CD8-positive, alpha-beta memory T cell (primary cell): ENCODE results near the gene MBOAT2. TPM values are rescaled to one million over a fixed set of nuclear protein-coding genes. Genes with fewer than 3 reads are reported as not detected.
A peak's percentile ranks its signal among the peaks of the same experiment; 100 is the strongest.

Source experiments
- CTCF ChIA-PET: fragments of 350-600 bp; sonication (Branson Sonifier 250); formaldehyde crosslinking; loops from one replicate; lab custom pipeline; 2021; ENCODE audit warnings: antibody characterized with exemption; lab: Charles Lee
- POLR2A ChIA-PET: fragments of 350-600 bp; sonication (Branson Sonifier 250); formaldehyde crosslinking; loops from one replicate; lab custom pipeline; 2021; ENCODE audit warnings: antibody characterized with exemption; lab: Charles Lee
- DNase-seq, 5 donors: peaks; one replicate each; pipeline versions ENCODE4 v3.0.0 to v3.0.0-alpha.2; 2020 to 2022; ENCODE audit warnings: mixed read lengths in 1 of 5
- H3K27ac ChIP-seq: one replicate; pipeline ENCODE4 v1.7.0; 2013; ENCODE audit warnings: low read depth, mild to moderate bottlenecking, low read length, moderate library complexity
- H3K27me3 ChIP-seq: 2 replicates; pipeline ENCODE4 v1.7.0; 2013; ENCODE audit warnings: low read length, mild to moderate bottlenecking; ENCODE audit not compliant: insufficient read depth, poor library complexity, severe bottlenecking
- H3K36me3 ChIP-seq: 2 replicates; pipeline ENCODE4 v1.7.0; 2013; ENCODE audit warnings: mild to moderate bottlenecking, low read length, moderate library complexity; ENCODE audit not compliant: insufficient read depth
- H3K4me1 ChIP-seq: 2 replicates; pipeline ENCODE4 v1.7.0; 2013; ENCODE audit warnings: mild to moderate bottlenecking, low read length, moderate library complexity; ENCODE audit not compliant: insufficient read depth
- H3K4me3 ChIP-seq: 2 replicates; pipeline ENCODE4 v1.7.0; 2013; ENCODE audit warnings: mild to moderate bottlenecking, low read length
- H3K9me3 ChIP-seq: 2 replicates; pipeline ENCODE4 v1.7.0; 2013; ENCODE audit warnings: mild to moderate bottlenecking, low read length
- H3K27ac Mint-ChIP-seq, 8 donors: one replicate each; pipeline ENCODE4 v1.8.0; 2020 to 2021; ENCODE audit warnings: mixed read lengths in 8 of 8, mild to moderate bottlenecking in 6 of 8, inconsistent platforms in 3 of 8, moderate library complexity in 3 of 8
- H3K27me3 Mint-ChIP-seq, 2 donors: one replicate each; pipeline ENCODE4 v1.8.0; 2020 to 2021; ENCODE audit warnings: mixed read lengths in 2 of 2, mild to moderate bottlenecking in 1 of 2, moderate library complexity in 1 of 2
- H3K36me3 Mint-ChIP-seq, 3 donors: one replicate each; pipeline ENCODE4 v1.8.0; 2020 to 2021; ENCODE audit warnings: mixed read lengths in 3 of 3, inconsistent platforms in 1 of 3, mild to moderate bottlenecking in 1 of 3
- H3K4me1 Mint-ChIP-seq, 3 donors: one replicate each; pipeline ENCODE4 v1.8.0; 2020 to 2021; ENCODE audit warnings: mixed read lengths in 3 of 3, inconsistent platforms in 1 of 3, mild to moderate bottlenecking in 1 of 3
- H3K4me3 Mint-ChIP-seq, 7 donors: one replicate each; pipeline ENCODE4 v1.8.0; 2020 to 2021; ENCODE audit warnings: mixed read lengths in 7 of 7, mild to moderate bottlenecking in 6 of 7, moderate library complexity in 4 of 7, inconsistent platforms in 2 of 7
- H3K9me3 Mint-ChIP-seq, 5 donors: one replicate each; pipeline ENCODE4 v1.8.0; 2020 to 2022; ENCODE audit warnings: mixed read lengths in 5 of 5, mild to moderate bottlenecking in 3 of 5, moderate library complexity in 2 of 5, inconsistent platforms in 1 of 5
- polyA plus RNA-seq: library from polyadenylated mRNA; unstranded; fragments of 300-500 nt; fragmentation: Illumina TruSeq; gene quantifications from one replicate; pipeline ENCODE4 v1.2.3, GENCODE V29; 2021
- total RNA-seq, 2 experiments: library from RNA; stranded (reverse); gene quantifications; one replicate each; pipeline ENCODE4 v1.2.3, GENCODE V29; 2021

The MBOAT2 gene
- total and polyA plus RNA-seq, 3 experiments from 2014 or later = 0.62 to 3.3 (median 3.2) TPM

DNA sequence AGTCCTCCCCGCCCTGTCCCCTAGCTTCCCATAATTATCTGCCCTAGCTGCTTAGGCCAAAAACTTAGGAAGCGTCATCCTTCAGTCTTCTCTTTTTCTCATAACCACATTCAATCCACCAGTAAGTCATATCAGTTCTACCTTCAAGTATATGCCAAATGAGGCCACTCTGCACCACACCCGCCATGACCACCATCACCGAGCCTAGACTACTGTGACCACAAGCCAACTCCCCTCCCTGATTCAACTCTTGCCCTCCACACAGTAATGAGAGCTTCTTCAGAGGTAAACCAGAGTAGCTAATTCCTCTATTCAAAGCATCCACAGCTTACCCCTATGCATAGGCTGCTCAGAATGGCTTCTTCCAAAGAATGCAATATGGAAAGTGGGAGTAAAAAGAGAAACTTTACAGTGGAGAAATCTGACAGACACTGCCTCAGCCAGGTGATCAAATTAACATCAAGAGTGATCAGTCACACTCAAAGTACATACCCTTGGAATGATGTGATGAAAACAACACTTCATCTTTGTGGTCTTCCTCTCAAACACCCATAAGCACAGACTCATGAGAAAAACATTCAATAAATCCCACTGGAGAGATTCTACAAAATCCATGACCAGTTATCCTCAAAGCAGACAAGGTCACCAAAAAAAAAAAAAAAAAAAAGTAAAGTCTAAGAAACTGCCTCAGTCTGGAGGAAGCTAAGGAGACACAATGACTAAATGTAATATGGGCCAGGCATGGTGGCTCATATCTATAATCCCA lies 17.7 kb downstream of the MBOAT2 start:
- Histone ChIP-seq H3K36me3 (no peaks in the 10 kb centered on the region), H3K27me3 (no peaks in the 10 kb centered on the region), H3K27ac (peak overlapping the region; percentile 33), H3K4me1 (no peaks in the 10 kb centered on the region), H3K9me3 (no peaks in the 10 kb centered on the region), H3K4me3 (no peak overlapping the region)
- ChIA-PET POLR2A (no interaction called here), CTCF (no interaction called here)
- Mint-ChIP-seq H3K9me3 (no peaks in the 10 kb centered on the region), H3K27ac (no peak overlapping the region), H3K4me3 (no peak overlapping the region), H3K27me3 (peaks cover 0 to 4% of the 10 kb centered on the region in 2 donors), H3K4me1 (no peaks in the 10 kb centered on the region), H3K36me3 (no peaks in the 10 kb centered on the region)
- DNase-seq = no peak

DNA sequence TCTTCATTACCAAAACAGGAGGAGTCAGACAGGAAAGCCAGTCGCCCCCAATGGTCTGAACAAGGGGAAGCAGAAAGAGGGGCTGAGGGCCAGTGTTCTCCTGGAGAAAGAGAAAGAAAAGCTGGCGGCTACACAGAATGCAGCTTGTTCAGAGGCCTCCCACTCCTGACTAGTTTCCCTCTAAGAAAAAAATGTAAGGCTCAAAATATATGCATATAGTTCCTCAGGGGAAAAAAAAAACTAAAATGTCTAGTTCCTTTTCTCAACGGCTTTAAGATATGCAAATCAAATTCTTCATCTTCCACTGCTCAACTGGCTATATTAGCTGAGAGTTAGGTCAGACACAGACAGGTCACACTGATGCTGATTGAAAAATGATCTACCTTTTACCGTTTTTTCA lies 18.6 kb downstream of the MBOAT2 start:
- Histone ChIP-seq H3K36me3 (no peaks in the 10 kb centered on the region), H3K4me3 (no peak overlapping the region), H3K9me3 (no peaks in the 10 kb centered on the region), H3K27me3 (no peaks in the 10 kb centered on the region), H3K4me1 (no peaks in the 10 kb centered on the region), H3K27ac (peak overlapping the region; percentile 33)
- no peak for DNase-seq
- H3K27ac Mint-ChIP-seq = no peak overlapping the region
- ChIA-PET CTCF (no interaction called here), POLR2A (no interaction called here)
- no peaks in the 10 kb centered on the region for H3K4me1 Mint-ChIP-seq
- H3K4me3 Mint-ChIP-seq = no peak overlapping the region
- H3K9me3 Mint-ChIP-seq = no peaks in the 10 kb centered on the region
- H3K36me3 Mint-ChIP-seq = no peaks in the 10 kb centered on the region
- peaks cover 4 to 5% of the 10 kb centered on the region in 2 donors for H3K27me3 Mint-ChIP-seq

DNA sequence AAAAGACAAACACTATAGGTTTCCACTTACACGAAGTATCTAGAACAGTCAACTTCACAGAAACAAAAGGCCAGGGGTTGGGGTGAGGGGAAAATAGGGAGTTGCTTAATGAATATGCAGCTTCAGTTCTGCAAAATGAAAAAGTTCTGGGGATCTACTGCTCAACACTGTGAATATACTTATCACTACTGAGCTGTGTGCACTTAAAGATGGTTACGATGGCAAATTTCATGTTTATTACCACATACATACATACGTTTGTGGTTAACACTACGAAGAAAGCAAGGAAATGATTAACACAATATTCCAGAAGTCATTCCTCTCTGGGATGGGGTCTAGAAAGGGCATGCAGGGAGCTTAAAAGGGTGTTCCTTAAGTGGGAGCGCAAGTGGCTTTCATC lies 19.3 kb downstream of the MBOAT2 start:
- DNase-seq = no peak
- Histone ChIP-seq H3K4me1 (no peaks in the 10 kb centered on the region), H3K4me3 (no peak overlapping the region), H3K9me3 (no peaks in the 10 kb centered on the region), H3K27me3 (no peaks in the 10 kb centered on the region), H3K27ac (peak overlapping the region; percentile 28), H3K36me3 (no peaks in the 10 kb centered on the region)
- H3K27me3 Mint-ChIP-seq = peaks cover 4 to 5% of the 10 kb centered on the region in 2 donors
- POLR2A ChIA-PET = no interaction called here
- no peak overlapping the region for H3K4me3 Mint-ChIP-seq
- CTCF ChIA-PET = no interaction called here
- H3K4me1 Mint-ChIP-seq = no peaks in the 10 kb centered on the region
- H3K9me3 Mint-ChIP-seq = no peaks in the 10 kb centered on the region
- H3K36me3 Mint-ChIP-seq = no peaks in the 10 kb centered on the region
- peak overlapping the region in 1 of 8 donors; percentile 8 for H3K27ac Mint-ChIP-seq

DNA sequence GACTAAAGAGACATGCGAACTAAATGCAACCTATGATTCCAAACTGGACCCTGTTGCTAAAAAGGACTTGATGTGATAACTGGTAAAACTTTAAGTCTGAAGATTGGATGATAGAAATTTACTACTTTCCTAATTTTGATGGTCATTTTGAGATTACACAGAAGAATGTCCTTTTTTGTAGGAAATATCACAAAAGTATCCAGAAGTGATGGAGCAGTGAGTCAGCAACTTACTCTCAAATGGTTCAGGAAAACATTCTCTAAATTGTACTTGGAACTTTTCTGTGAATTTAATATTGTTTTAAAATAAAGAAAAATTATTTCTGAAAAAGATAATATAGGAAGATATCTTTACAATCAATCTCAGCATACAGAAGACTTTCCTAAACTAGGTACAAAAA lies 19.9 kb downstream of the MBOAT2 start:
- Histone ChIP-seq H3K36me3 (no peaks in the 10 kb centered on the region), H3K4me3 (no peak overlapping the region), H3K27ac (no peak overlapping the region), H3K27me3 (no peaks in the 10 kb centered on the region), H3K4me1 (no peaks in the 10 kb centered on the region), H3K9me3 (no peaks in the 10 kb centered on the region)
- Mint-ChIP-seq H3K4me3 (no peak overlapping the region), H3K27me3 (peaks cover 4 to 5% of the 10 kb centered on the region in 2 donors), H3K4me1 (no peaks in the 10 kb centered on the region), H3K27ac (no peak overlapping the region), H3K9me3 (no peaks in the 10 kb centered on the region), H3K36me3 (no peaks in the 10 kb centered on the region)
- no peak for DNase-seq
- POLR2A ChIA-PET = no interaction called here
- CTCF ChIA-PET = no interaction called here

DNA sequence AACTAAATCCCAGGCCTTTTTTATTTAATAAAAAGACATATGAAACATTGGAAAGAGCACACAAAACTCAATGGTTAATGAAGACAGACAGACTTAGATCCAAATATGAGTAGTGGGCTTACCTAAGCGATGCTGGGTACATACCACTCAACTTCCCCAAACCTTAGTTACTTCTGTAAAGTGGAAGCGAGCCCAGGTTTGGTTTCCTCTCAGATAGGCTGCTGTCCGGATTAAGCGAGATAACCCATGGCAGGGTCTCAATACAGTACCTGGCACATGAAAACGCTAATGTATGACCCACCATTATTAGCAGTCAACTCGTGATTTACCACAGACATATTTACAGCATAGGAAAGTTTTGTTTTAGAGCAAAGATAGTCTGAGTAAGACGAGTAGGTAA lies 21.6 kb downstream of the MBOAT2 start:
- ChIA-PET POLR2A (no interaction called here), CTCF (no interaction called here)

DNA sequence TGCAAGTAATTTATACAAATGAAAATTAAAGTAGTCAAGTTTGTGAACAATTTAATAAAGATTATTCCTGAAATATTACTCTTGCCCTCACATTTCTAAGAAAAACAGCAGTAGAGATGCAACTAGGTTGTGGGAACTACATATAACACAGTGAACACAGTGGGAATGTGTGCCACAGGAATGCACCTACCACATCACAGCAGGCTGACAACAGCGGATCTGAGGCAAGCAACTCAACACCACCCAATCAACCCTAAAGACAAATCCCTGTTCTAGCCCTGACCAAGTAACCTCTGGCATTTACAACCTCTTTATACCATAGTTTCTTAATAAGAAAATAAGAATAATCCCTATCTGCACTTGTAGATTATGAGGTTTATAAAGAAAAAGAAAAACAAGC lies 23.4 kb downstream of the MBOAT2 start:
- DNase-seq = no peak
- H3K27me3 Mint-ChIP-seq = peaks cover 3 to 5% of the 10 kb centered on the region in 2 donors
- CTCF ChIA-PET = no interaction called here

More for the DNA sequence above, 21.6 kb downstream of the MBOAT2 start:
- Mint-ChIP-seq H3K4me1 (no peaks in the 10 kb centered on the region), H3K9me3 (no peaks in the 10 kb centered on the region), H3K4me3 (no peak overlapping the region), H3K27ac (no peak overlapping the region), H3K36me3 (no peaks in the 10 kb centered on the region), H3K27me3 (peaks cover 4 to 5% of the 10 kb centered on the region in 2 donors)
- DNase-seq = no peak
- Histone ChIP-seq H3K4me3 (no peak overlapping the region), H3K36me3 (no peaks in the 10 kb centered on the region), H3K27ac (no peak overlapping the region), H3K4me1 (no peaks in the 10 kb centered on the region), H3K27me3 (no peaks in the 10 kb centered on the region), H3K9me3 (no peaks in the 10 kb centered on the region)

DNA sequence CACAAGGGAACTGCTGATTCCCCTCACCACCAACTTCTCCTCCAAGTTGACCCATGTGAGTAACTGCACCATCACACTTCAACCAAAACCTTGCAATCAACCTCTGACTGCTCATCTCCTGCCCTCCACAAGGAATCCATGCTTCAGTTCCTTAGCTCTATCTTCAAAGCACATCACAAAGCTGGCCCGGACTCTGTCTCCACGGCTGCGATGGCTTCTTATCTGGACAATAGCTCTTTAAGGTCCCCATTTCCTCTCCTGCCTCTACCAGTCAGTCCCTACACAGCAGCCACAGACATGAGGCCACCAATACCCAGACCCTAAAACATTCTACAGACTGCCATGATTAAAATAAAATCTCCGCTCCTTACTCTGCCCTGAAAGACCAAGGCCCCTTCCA lies 25.7 kb downstream of the MBOAT2 start:
- DNase-seq = no peak
- Mint-ChIP-seq H3K36me3 (no peaks in the 10 kb centered on the region), H3K27me3 (peaks cover 3 to 5% of the 10 kb centered on the region in 2 donors), H3K4me1 (no peaks in the 10 kb centered on the region), H3K27ac (no peak overlapping the region), H3K9me3 (no peaks in the 10 kb centered on the region), H3K4me3 (no peak overlapping the region)
- no peak overlapping the region for H3K4me3 ChIP-seq
- H3K4me1 ChIP-seq = no peaks in the 10 kb centered on the region
- no peaks in the 10 kb centered on the region for H3K27me3 ChIP-seq
- no peaks in the 10 kb centered on the region for H3K9me3 ChIP-seq
- H3K36me3 ChIP-seq = no peaks in the 10 kb centered on the region
- POLR2A ChIA-PET = no interaction called here
- CTCF ChIA-PET = no interaction called here
- no peak overlapping the region for H3K27ac ChIP-seq

More for the DNA sequence above, 23.4 kb downstream of the MBOAT2 start:
- no peaks in the 10 kb centered on the region for H3K36me3 ChIP-seq
- Mint-ChIP-seq H3K9me3 (no peaks in the 10 kb centered on the region), H3K4me1 (no peaks in the 10 kb centered on the region), H3K4me3 (no peak overlapping the region), H3K27ac (no peak overlapping the region), H3K36me3 (no peaks in the 10 kb centered on the region)
- H3K9me3 ChIP-seq = no peaks in the 10 kb centered on the region
- H3K4me1 ChIP-seq = no peaks in the 10 kb centered on the region
- POLR2A ChIA-PET = no interaction called here
- H3K27ac ChIP-seq = no peak overlapping the region
- H3K4me3 ChIP-seq = no peak overlapping the region
- no peaks in the 10 kb centered on the region for H3K27me3 ChIP-seq

DNA sequence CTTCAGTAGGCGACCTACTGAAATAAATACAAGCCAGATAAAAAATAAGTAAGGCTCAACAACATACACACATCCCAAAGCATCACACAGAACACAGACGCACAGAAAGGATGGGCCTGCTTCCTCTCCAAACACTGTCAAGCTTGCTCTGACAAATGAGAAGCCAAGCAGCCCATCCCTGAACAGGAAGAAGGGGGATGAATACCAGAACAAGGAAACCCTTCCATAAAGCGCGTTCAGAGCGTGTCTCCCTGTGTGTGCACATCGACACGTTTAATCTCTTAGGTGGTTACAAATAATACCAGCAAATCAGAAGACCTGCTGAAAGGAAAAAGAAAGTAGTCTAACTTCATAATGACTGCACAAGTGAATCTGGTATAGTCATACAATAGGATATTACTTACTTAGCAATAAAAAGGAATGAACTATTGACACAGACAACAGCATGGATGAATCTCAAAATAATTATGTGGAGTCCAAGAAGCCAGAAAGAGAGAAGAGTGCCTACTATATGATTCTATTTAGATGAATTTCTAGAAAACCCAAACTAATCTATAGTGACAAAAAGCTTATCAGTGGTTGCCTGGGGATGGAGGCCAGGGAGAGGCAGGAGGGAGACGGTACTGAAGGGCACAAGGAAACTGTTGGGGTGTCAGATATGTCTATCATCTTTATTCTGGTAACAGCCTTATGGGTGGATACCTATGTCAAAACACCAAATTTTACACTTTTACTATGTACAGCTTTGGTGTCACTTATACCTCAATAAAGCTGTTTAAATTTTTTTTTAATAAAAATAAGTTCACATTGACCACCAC lies 26.8 kb downstream of the MBOAT2 start:
- Mint-ChIP-seq H3K4me3 (no peak overlapping the region), H3K36me3 (no peaks in the 10 kb centered on the region), H3K4me1 (no peaks in the 10 kb centered on the region), H3K9me3 (peaks cover 0 to 2% (median 0%) of the 10 kb centered on the region in 5 donors), H3K27me3 (peaks cover 0 to 5% of the 10 kb centered on the region in 2 donors), H3K27ac (no peak overlapping the region)
- Histone ChIP-seq H3K36me3 (no peaks in the 10 kb centered on the region), H3K4me3 (no peak overlapping the region), H3K27me3 (no peaks in the 10 kb centered on the region), H3K27ac (no peak overlapping the region), H3K4me1 (no peaks in the 10 kb centered on the region), H3K9me3 (no peaks in the 10 kb centered on the region)
- POLR2A ChIA-PET = no interaction called here
- no peak for DNase-seq
- CTCF ChIA-PET = interaction anchor here (1.1 kb wide), 1 partner anchor 11 kb away, joined by 3 read pairs; no protein-coding TSS in a partner anchor
